Measurements from ENCODE around the gene ACP6.

The ACP6 gene

GRCh38 chr1:147628441-147628840 is 41.9 kb downstream of the ACP6 start:
- Histone ChIP-seq H3K4me3 (ENCODE audit: low read depth, low read length) (no peak overlapping the region), H3K9me3 (ENCODE audit: severe bottlenecking) (no peaks in the 10 kb centered on the region), H3K27ac (no peak overlapping the region), H3K27me3 (ENCODE audit: insufficient read depth, low read depth, severe bottlenecking) (no peaks in the 10 kb centered on the region), H3K36me3 (peaks cover 20% of the 10 kb centered on the region)
- no peak for DNase-seq
- no peak for TF ChIP-seq CTCF (IDR thresholded peaks at IDR 0.05; ENCODE audit: low read depth, low read length)

GRCh38 chr1:147627435-147628110 is 42.8 kb downstream of the ACP6 start:
- H3K9me3 ChIP-seq (ENCODE audit: severe bottlenecking), result no peaks in the 10 kb centered on the region
- TF ChIP-seq CTCF (IDR thresholded peaks at IDR 0.05; ENCODE audit: low read depth, low read length), result peak; percentile 100
- H3K27ac ChIP-seq, result no peak overlapping the region
- no peaks in the 10 kb centered on the region for H3K27me3 ChIP-seq (ENCODE audit: insufficient read depth, low read depth, severe bottlenecking)
- DNase-seq, result peak; percentile 79
- no peak overlapping the region for H3K4me3 ChIP-seq (ENCODE audit: low read depth, low read length)
- H3K36me3 ChIP-seq, result peaks cover 29% of the 10 kb centered on the region

GRCh38 chr1:147626739-147627138 is 43.6 kb downstream of the ACP6 start:
- Histone ChIP-seq H3K36me3 (peaks cover 37% of the 10 kb centered on the region), H3K4me3 (ENCODE audit: low read depth, low read length) (no peak overlapping the region), H3K27me3 (ENCODE audit: insufficient read depth, low read depth, severe bottlenecking) (no peaks in the 10 kb centered on the region), H3K27ac (no peak overlapping the region), H3K9me3 (ENCODE audit: severe bottlenecking) (no peaks in the 10 kb centered on the region)
- no peak for TF ChIP-seq CTCF (IDR thresholded peaks at IDR 0.05; ENCODE audit: low read depth, low read length)
- no peak for DNase-seq

- H3K27me3 ChIP-seq (ENCODE audit: insufficient read depth, low read depth, severe bottlenecking), result no peaks in the 10 kb centered on the region
- no peak for DNase-seq
- no peak for TF ChIP-seq CTCF (IDR thresholded peaks at IDR 0.05; ENCODE audit: low read depth, low read length)
- peaks cover 41% of the 10 kb centered on the region for H3K36me3 ChIP-seq
- no peak overlapping the region for H3K4me3 ChIP-seq (ENCODE audit: low read depth, low read length)
- H3K9me3 ChIP-seq (ENCODE audit: severe bottlenecking), result no peaks in the 10 kb centered on the region
- no peak overlapping the region for H3K27ac ChIP-seq
Measured at GRCh38 chr1:147626291-147626690, 44.0 kb downstream of the ACP6 start.

- no peak for DNase-seq
Measured at GRCh38 chr1:147625362-147625995, 44.8 kb downstream of the ACP6 start.

More at GRCh38 chr1:147625362-147625995, 44.8 kb downstream of the ACP6 start:
- H3K9me3 ChIP-seq (ENCODE audit: severe bottlenecking), result no peaks in the 10 kb centered on the region
- peaks cover 49% of the 10 kb centered on the region for H3K36me3 ChIP-seq
- H3K4me3 ChIP-seq (ENCODE audit: low read depth, low read length), result no peak overlapping the region
- 0 out of 2 replicates have a peak, but pooled peaks have one; percentile 4 for TF ChIP-seq CTCF (IDR thresholded peaks at IDR 0.05; ENCODE audit: low read depth, low read length)
- no peak overlapping the region for H3K27ac ChIP-seq
- no peaks in the 10 kb centered on the region for H3K27me3 ChIP-seq (ENCODE audit: insufficient read depth, low read depth, severe bottlenecking)

All from WERI-Rb-1 (cell line).